Measurements from ENCODE around the gene GPR55.
A peak's percentile ranks its signal among the peaks of the same experiment; 100 is the strongest.

The GPR55 gene

DNA sequence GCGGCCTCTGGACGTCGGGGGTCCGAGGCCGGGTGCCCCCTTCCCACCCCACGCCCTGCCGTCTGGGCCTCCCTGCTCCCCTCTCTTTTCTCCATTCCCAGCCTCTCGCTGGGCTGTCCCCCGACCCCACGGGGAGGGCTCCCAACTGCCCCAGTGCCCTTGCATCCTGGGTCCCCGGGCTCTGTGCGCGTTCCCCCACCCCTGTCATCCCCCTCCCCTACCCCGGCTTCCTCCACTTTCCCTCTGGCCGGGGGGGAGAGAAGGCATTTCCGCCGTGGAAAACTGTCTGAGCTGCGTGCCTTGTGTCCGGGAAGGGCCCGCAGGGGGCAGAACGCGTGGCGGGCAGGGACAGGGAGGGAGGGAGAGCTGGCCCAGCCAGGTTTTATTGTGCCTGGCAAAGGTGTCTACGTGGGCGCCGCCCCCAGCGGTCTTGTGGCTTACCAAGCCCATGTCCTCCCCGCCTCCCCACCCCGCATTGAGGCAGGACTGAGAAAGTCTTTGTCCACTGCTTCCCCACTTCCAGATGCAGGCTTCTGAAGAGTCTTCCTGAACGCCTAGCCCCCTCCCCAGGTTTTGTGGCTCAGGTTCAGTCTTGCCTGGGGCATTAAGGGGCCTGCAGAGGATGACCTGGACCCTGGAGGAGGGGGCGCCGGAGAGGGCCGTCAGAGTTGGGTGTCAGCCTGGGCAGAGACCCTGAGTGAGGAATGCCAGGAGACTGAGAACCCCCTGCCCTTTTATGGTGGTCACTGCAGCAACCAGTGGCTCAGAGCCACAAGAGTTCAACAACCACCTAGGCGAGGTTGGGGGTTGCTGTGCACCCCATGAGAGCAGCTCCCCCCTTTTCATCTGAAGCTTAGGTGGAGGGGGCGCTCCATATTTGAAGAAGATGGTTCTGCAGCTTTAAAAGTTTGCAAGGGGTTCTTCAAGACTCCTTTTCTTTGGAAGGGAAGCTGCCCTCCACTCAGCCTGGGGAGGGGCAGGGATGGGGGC, 59.0 kb downstream of the GPR55 start:
- no peak for DNase-seq

DNA sequence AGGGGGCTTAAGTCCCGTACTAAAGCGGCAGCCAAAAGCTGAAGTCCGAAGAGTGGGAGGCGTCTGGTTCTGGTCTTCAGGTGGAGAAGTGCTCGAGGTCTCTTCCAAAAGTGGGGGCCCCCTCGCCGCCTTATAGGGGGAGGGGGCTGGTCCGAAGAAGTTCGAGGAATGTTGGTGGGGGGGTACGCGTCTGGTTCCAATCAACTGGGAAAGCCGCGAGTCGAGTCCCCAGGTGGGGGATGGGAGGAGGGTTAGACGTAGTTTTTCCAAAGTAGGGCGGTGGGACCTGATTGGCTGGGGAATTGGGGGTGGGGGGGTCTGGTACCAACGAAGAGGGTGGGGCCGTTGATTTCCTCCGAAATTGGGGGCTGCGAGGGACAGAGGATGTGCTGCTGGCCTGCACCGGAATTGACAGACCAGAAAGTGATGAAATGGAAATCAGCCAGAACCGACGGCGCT, 59.7 kb downstream of the GPR55 start:
- no peak for DNase-seq

- DNase-seq, result peak; percentile 70
Measured at GRCh38 chr2:230864605-230865306, 60.3 kb downstream of the GPR55 start, which contains the start of gene ITM2C. TSS of gene ITM2C (plus strand) at chr2:230864942. CDS start at chr2:230865026, 84 bp downstream.

- no peak for DNase-seq
Measured at GRCh38 chr2:230864122-230864604, 60.9 kb downstream of the GPR55 start.

- no peak for DNase-seq
Measured at GRCh38 chr2:230863442-230864121, 61.5 kb downstream of the GPR55 start.

DNA sequence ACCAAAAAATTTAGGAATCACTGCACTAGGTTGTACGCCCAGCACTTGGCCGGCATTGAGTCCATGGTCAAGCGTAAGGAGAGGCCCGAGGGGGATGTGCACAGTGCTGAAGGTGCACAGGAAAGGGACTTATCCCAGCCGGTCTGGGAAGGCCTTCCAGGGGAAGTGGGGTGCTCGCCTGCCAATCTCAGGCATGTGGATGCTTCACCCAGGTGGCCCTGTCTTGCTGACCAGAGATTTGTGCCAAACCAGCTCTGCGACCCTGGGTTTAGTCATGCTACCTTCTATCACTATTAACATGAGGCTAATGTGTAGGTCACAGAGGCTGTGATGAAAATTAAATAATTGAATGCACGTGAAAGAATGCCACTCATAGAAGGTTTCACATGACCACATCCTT, 62.0 kb downstream of the GPR55 start:
- DNase-seq, result no peak

DNA sequence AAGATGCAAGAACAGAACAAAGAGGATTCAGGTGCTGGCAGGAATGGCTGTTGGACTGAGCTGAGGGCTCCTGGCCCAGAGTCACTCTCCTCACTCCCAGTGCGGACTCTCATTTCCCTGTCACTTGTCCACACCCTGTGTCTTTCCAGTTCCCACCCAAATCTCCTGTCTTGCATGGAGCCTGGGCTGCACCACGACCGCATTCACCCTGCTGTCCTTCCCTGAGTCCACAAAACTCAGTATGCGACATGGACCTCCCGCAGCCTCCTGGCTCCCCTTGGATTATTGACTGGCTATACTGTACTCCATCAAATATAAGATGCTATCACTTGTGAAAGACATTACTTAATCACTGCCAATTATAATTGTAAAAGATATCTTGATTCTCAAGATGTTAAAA, 62.8 kb downstream of the GPR55 start:
- DNase-seq, result no peak

DNA sequence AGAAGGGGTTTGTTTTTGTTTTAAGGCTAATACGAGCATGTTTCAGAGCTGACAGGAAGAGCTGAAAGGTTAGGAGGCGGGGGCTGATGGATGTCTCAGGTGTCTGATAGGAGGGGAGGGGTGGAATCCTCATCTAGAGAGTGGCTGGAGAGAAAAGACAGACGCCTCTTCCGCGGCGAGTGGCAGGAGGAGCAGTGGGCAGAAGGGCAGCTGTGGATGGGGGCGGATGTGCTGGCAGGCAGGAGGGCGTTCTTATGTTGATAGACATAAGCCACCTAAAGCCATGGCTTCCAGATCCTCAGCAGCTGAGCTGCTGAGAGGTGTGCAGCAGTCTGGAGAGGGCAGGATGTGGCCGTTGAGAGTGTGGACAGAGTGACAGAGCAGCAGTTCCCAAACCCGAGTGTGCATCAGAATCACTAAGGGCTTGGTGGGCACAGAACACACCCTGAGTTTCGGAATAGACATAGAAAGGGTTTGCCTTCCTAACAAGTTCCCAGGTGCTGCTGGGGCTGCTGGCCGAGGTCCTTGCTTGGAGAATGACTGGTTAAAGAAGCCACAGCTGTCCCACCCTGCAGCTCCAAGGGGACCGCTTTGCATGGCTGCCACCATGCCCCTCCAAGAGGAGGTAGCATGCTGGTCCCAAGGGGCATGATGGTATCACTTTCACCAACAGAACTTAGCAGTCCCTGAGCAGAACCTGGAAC, 63.3 kb downstream of the GPR55 start:
- no peak for DNase-seq

Measured in activated CD4-positive, CD25-positive, alpha-beta regulatory T cell treated with anti-CD3 and anti-CD28 coated beads, Interleukin-2, amount 50 U/mL, for 72 hours (primary cell).